HG02571 (cell line): ENCODE data around the gene PACRG.

Experiments
- ATAC-seq: cut with Tn5 transposase; IDR thresholded peaks from one replicate; pipeline ENCODE4 v1.9.1; 2021; ENCODE audit warnings: mild to moderate bottlenecking, moderate library complexity; ENCODE audit not compliant: unreplicated experiment

Gene PACRG

DNA sequence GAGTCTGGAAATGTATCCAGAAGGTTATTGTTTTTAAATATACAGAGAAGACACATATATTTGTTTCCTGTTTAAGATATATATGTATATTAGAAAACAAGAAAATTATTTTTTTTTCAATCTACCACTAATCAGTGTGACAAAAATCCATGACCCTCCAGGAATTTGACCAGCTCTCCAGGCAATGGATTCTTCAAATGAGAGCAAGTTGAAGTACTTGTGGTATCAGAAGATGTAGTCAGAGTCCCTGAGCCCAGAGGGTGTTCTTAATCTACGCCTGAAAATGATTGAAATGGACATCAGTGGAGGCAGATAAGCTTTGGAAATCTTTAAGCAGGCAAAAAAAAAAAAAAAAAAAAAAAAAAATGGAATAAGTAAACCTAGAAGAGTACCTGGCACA, 500.3 kb downstream of the PACRG start:
- ATAC-seq = no peak

DNA sequence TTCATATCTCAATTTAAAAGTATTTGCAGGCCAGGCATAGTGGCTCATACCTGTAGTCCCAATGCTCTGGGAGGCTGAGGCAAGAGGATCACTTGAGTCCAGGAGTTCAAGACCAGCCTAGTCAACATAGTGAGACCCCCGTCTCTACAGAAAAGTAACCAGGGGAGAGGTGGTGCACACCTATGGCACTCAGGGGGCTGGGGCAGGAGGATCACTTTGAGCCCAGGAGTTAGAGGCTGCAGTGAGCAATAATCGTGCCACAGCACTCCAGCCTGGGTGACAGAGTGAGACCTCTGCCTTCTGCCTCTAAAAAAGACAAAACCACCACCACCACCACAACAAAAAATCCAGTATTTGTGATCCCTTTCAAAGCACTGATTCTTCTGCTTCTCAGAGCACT, 501.3 kb downstream of the PACRG start:
- ATAC-seq = no peak

DNA sequence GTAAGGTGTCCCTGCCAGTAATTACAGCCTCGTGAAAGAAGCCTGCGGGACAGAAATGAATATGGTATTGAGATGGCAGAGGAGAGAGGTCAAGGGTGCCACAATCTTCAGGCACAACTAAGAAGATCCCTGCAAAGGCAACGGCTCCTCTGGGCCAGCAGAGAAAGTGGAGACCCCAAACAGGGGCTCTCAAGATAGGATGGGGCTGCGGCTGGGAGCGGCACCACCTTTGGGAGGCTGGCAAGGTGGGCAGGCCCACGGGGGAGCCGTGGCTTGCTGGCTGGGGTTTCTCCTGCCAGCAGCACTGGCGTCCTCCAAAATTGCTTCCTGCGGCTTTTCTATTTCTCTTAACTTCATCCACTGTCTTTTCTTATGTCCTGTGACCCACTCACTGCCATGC, 503.1 kb downstream of the PACRG start:
- ATAC-seq = no peak

DNA sequence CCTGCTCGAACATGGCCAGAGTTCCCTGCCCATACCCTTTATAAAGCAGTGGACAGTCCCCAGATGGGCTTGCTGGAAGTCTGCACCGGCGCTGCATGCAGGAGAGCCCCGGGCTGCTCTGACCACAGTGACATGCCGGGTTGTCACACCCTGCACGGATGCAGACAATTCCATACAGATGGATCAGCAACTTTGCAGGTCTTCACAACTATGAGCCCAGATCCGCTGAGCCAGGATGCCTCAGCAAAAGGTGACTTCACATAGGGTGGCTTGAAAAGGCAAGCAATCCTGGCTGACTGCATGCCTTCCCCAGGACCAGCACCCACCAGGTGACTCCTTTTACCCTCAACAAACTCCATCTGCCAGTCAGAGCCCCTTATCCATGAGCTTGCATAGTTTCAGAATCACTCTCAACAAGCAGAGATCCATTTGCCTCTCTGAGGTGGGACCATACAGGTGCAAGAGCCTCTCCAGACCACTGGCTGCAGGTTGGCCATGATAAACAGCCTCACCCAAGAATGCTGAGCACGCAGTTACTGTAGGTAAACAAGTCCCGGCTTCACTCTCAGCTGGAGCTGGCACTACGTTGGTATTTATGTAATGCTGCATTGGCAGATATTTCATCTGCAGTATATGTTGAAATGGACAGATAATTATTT, 503.7 kb downstream of the PACRG start:
- no peak for ATAC-seq

DNA sequence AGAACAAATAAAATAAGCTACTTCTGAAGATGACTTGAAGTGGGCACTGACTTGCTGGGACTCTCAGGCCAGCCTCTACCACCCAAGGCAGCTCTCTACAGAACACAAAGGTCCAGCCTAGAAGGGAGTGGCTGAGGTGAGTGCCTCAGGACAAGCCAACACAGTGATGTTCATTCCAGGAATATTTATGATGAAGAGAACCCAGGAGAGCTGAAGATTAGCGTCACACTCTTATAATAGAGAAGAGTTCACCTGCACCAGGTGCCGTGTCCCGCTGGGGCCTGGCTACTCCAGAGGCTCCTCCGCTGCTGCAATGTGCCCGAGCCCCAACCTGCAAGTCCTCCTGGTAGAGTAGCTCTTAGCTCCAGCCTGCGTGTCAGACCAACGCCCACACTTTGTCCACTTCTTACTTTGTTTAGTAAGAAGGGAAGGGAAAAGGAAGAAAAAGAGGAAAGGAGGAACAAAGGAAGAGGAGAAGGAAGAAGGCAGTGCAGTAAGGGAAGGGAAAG, 504.3 kb downstream of the PACRG start:
- ATAC-seq = no peak

DNA sequence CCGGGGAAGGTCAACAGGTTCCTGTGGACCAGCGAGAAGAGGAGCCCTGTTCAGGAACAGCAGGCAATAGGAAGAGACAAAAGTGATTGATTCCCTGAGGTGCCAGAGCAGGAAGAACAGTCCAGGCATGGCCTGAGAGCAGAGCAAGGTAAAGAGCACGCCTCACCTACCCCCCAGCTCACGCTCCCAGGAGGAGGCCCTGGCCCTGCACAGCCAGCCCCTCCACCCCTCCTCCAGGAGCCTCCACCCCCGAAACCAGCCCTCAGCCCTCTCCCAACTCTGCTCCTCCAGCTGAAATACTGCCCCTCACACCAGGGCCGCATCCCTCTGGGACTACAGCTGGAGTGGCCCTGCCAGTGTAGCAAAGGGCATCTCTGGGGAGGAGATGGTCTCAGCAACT, 504.9 kb downstream of the PACRG start:
- no peak for ATAC-seq

DNA sequence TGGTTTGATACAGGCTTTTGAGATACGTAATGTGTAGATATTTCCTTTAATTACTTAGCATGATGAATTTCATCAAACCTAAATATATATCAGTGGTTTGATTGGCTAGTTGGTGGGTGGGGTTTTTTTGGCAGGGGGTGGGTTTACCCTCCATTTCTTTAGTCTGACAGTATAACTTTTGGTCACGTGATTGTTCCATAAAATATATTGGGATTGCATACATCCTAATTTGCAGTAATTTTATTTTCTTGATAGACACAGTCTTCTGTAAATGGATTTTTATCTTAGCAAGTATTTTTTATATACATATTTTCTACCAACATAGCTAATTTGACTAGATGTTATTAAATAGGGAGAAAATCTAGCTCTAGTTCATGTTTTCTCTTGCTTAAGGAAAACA, 509.3 kb downstream of the PACRG start:
- ATAC-seq = no peak

DNA sequence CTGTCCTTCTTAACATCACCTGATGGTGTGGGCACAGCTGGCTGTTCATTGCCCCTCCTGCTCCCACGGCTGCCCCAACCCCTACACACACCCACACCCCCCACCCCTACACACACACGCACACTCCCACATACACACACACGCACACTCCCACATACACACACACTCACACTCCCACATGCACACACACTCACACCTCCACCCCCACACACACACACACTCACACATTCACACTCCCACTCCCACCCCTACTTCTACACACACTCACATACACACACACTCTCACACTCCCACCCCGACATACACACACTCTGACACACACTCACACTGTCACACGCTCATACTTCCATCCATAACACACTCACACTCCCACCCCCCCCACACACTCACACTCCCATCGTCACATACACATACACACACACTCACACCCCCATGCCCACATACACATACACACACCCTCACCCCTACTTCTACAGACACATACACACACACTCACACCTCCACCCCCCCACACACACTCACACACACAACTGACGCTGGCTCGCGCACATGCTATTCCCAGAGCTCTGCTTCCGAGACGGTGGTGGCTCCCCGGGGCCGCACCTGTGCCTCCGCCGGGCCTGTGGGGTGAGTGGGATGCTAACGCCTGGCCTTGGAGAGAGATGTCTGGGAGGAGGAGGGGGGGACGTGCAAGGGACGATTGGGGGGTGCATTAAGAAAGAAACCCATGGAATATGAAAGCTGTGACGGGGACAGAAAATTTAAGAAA, 512.0 kb downstream of the PACRG start:
- ATAC-seq = no peak

DNA sequence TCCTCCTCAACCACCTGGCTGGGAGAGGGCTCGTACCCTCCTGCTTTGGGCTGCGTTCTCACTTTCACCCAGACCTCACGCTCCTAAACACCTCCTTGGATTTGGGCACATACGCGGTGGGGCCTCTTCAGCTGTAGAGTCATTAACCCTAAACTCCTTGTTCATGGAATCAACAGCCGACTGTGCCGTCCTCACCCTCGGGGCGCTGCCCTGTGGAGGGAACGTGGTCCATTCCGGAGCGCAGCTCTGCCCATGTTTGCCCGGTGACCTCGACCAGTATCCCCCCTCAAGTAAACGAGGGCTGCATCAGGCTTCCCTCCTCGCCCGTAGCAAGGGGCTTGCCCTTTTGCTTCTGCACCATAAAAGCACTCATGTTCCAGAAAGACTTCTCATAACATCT, 512.8 kb downstream of the PACRG start:
- ATAC-seq = no peak

DNA sequence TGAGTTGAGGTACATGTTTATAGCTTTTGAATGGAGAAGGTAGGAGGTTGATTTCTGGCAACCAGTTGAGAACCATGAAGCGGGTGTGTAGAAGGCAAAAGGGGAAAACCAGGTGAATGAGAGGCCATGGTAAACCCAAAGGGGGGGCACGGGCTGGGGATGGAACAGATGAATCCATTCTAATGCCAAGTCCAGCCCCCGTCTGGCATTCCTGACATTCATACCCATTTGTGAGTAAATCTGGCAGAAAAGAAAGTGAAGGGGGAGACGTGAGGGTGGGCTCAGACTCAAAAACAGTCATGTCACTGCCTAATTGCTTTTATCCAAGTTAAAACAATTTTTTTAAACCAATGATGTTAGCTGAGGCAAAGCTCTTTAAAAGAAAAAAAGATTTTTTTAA, 513.9 kb downstream of the PACRG start:
- no peak for ATAC-seq

DNA sequence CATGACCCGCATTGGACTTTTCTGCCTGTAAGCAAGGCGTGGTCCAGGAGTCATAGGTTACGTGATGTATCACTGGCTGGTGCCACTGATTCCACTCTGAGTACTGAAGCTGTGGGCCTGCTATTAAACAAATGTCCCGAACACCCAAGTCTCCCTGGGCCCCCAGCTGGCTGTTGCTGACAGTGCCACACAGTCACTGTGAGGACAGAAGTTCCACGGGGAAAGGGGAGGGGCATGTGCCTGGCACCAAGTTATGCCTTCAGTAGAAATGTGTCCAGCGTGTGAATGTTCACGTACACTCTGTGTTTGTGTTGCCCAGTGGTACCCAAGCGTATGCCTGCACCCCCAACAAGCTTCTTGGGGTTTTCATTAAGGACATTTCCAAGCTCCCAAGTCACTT, 515.3 kb downstream of the PACRG start:
- no peak for ATAC-seq

DNA sequence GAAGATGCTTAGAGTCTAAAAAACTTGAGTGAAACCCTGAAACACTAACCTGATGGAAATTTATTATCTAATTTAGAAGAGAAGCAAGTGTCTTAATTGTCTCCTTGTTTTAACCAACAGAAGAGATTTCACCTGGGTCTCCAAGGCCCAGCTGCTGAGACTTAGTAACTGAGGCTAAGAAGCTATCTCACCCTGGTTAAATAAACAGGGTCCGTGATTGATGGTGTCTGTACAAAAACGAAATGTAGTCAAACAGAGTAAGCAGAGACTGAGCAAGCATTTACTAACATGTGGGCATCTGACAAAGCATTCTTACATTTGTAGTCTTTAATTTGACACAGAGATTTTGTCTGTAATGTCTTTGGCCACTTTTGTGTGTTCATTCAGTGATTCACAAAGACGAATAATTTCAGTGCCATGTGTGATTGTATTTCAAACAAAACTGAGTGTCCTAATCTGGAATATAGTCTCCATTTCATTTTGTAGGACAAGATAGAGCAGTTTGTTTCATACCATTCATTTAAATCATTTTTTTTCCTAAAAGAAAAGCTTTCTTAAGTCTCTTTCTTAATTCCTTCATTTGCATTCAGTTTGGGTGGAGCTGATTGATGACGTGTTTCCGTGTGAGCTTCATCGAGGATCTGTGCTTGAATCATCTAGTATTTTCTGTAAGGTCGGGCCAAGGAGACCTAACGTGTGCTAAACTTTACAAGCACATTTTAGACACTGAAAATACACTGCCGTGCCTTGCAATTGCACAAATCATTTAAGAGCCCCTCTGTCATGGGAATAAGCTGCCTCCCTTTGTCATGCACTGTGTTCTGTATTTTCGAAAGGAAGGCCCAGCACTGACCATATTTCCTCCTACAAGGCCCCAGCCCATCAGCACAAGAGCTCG, 516.2 kb downstream of the PACRG start:
- no peak for ATAC-seq

DNA sequence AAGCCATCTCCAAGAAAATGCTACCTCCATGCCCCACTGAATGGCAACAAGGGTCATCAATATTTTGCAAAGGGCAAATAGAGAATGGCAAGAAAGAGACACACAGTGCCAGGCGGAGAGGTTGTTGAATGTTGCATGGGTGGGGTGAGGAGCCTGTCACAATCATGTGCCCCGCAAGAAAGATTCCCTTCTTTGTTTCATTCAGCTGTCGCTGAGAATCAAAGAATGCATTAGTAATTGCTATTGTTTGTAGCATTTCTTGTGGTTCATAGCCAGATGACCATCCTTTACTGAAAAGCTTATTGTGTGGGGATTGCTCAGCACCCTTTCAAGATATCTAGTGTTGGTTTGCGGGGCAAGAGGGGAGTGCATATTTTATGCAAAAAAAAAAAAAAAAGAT, 520.3 kb downstream of the PACRG start:
- ATAC-seq = no peak

DNA sequence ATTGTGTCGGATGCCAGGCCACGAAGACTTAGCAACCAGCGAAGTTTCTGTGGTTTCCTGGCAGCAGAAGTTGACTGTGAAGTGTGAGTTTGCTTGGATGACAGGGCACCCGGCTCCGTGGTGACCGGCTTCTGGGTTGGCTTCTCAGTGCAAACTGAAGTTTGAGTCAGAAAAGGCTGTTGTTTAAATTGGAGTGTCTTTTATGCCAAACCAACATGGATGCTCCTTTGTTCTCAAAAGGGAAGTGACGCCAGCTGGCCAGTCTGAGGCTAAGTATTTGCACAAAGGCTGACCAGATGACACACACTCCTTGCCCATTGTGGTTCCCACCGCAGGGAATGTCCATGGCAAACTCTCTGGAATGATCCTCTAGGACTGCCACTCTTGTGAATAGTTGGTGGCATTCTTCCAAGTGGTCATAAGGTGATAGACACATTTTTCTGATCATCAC, 521.9 kb downstream of the PACRG start:
- no peak for ATAC-seq

DNA sequence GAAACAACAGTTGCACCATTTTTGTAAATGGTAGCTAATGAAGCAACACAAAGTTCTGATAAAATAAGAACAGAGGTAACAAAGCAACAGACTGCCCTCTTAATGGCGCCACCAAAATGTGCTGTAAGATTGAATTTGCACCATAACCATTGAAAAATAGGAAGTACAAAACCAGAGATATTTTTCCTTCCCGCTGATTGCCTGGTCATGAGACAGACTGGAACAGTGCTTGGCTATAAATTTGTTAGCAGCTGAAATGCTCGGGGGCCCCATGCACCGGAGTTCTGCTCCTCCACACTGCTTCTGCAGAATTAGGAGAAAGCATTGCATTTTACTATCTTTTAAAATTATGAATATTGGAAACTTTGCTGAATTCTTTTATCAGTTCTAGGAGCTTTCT, 522.3 kb downstream of the PACRG start:
- no peak for ATAC-seq

DNA sequence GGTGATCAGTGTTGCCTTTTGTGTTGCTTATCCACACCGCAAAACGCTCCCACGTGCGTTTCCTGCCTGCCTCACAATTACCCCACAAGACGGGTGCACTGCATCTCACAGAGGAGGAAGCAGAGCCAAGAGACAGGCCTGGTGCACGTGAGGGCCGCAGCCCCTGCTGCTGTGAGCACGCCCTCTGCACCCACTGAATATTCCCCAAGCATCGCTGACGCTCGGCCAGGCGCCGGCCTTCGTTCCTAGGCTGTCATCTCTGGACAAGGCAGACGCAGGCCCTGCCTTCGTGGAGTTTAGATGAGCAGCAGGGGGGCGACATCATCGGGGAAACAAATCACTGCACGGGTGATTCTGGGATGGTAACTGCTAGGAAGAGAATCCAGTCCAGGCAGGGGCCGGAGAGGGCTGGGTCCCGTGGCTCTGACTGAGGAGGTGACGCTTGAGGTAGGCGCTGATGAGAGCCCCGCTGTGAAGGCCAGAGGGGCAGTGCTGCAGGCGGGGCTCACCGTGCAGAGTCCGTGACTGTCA, 524.4 kb downstream of the PACRG start:
- no peak for ATAC-seq

DNA sequence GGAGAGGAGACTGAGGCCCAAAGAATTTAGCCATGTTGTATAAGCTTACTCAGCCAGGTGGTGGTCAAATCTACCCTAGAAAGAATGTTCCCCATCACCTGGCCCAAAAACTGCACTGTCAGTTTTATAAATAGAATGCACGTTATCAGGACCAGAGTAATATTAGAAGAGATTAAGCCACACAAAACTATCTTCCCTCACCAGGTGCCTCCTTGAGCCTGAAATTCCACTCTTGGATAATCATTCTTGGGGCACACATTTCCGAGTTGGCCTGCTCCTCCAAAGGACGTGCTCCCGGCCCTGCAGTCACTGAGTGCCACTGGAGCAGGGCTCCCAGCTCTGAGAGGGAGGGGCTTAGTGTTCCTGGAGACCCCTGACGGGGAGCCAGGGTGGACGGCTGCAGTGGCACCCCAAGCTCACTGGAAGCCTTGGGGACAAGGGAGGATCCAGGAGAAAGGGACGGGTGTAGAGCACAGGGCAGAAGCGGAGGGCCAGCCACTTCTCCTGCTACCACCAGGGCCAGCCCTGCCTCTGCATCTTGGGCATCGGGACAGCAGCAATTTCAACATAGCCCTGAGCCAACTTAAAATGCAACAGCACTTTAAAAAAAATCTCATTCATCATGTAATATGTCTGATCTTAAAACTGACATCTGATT, 525.9 kb downstream of the PACRG start:
- ATAC-seq = no peak

DNA sequence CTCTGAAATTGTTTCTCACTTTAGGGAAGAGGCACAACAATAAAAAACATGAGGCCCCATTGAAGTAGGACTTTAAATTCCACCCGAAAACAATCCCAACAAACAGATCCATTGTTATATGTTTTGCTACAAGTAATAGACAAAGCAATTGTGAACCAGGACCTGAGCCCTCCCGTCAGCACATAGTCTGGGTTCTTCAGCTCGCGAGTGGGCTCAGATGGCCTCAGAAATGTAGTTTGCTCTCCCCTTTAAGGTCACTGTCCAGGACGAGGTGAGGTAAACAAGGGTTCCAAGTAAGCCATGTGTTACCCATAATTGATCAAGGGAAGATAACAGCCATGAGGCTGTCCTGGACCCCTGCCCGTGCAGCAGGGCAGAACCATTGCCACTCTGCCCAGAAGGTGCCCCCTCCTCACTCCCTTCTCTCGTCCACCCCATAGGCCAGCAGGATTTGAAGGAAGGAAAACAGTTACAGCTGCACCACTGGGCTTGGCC, 526.6 kb downstream of the PACRG start:
- ATAC-seq = no peak

DNA sequence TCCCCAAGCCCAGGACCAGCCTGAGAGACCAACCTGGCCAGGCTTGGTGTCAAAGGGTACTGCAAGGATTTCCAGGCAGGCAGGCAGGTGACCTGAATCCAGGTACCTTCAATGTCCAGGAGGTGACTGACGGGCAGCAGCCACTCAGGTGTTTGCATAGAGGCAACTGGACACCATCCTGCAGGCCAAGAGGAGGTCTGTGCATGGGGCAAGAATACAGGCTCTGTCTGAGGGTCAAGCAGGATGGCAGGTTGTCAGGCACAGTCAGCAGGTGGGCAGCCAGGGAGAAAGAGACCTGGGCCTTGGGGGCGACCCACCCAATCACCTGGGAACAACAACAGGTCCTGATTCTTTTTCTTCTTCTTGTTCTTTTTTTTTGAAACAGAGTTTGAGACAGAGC, 527.5 kb downstream of the PACRG start:
- no peak for ATAC-seq

DNA sequence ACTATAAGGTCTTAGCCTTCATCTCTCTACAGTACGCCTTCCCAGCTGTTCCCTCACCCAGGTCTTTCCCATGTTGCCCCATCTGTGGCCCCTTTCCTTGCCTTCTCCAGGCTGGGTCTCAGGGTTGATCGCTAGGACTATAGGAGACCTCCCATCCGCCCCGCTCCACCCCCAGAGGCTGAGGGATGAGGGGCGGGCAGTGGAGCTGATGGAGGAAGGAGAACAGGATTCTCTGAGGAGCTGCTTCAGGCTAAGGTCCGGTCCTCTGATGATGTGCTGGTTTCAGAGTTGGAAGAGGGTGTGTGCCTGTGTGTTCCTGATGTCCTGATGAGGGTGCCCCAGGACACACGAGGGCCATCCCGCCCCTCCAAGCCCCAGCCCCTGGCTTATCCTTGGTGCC, 531.9 kb downstream of the PACRG start:
- ATAC-seq = no peak
